HG03196 (cell line): ENCODE data around the gene FAM107B.
"Not testable (repeated sequence)": the region's sequence is repeated elsewhere in the genome, so short reads cannot be mapped to it uniquely, and the experiment has no call there.

ENCODE experiments used
- ATAC-seq: cut with Tn5 transposase; IDR thresholded peaks from one replicate; pipeline ENCODE4 v1.9.1; 2021; ENCODE audit not compliant: unreplicated experiment

The FAM107B gene

DNA sequence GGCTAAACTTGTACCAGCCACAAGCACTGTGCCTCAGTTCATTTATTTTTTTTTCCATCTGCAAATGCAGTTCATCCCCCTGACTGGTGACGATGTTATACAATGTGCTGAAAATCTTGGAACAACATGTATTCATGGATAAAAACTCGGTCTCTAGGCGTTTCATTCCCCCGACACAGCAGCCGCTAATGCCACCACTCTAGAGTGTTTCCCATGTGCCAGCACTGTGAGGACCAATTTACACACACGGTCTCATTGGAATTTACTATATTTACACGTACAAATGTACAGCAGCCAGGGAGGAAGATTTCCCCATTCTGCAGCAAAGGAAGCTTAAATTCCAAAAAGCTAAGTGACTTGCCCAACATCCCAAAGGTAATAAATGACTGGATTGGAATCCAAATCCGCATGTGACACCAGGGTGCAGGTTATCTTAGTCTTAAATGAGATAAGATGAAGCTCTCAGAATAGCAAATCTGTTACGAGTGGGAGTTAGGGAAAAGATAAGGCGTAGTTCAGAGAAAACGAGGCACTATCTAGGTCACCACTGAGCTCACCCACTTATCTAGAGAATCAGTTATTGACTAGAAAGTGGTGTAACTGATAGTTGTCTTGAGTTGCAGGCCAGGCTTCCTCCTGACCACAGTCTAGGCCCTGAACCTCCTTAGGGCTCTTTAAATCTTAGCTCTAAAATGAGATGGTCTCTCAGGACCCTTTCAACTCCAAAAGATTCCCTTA lies 36.7 kb downstream of the FAM107B start:
- ATAC-seq: no peak

DNA sequence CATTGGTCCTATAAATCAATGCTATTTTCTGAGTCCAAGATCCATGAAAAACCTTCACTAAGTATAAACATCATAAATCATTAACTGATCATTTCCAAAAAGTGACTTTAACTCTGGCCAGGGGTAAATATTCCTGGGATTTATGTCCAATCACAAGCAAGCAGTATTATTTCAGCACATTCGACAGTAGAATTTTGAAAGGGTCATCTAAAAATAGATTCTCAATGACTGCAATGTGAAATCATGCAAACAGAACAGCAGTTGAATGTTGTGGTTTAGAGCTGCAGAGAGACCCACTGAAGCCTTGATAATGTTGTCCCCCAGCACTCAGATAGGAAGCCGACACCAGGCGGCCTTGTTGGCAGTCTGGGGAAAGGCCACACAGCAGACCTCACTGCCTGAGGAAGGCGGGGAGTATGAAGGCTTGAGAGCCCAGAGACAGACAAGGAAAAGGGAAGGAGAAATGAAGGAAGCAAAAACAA lies 38.1 kb downstream of the FAM107B start:
- ATAC-seq: no peak

GRCh38 chr10:14736043-14736442 lies 38.7 kb downstream of the FAM107B start:
- no peak for ATAC-seq

DNA sequence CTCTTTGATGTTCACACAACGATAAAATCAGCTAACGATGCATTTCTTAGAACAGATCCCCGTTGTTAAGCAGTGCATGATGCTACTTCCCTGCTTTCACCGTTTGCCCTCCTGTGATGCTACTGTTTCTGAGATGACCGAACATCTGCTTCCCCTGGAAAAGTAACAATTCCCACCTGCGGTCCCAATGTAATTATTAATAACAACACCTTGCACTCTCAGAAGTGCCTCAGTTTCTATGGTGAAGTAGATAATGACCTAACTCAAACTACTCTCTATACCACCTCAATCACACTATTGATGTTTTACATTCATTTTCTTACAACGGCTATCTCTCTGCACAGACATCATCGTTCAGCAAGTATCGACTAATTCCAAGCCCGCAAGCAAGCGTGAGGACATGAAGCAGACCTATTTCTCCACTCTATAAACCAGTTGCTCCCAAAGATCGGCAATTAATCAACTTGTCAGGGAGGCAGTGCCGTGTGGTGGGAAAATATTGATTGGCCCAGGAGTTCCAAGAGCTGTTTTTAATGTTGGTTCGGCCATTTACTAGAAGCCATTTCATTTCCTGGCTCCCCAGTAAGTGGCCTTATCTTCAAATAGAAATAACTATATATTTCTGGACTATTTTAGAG lies 42.7 kb downstream of the FAM107B start:
- ATAC-seq: no peak

- no peak for ATAC-seq
These were observed 46.4 kb downstream of the FAM107B start for GRCh38 chr10:14728346-14728745.

GRCh38 chr10:14727924-14728323 lies 46.8 kb downstream of the FAM107B start:
- no peak for ATAC-seq

GRCh38 chr10:14727465-14727864 lies 47.2 kb downstream of the FAM107B start:
- no peak for ATAC-seq

DNA sequence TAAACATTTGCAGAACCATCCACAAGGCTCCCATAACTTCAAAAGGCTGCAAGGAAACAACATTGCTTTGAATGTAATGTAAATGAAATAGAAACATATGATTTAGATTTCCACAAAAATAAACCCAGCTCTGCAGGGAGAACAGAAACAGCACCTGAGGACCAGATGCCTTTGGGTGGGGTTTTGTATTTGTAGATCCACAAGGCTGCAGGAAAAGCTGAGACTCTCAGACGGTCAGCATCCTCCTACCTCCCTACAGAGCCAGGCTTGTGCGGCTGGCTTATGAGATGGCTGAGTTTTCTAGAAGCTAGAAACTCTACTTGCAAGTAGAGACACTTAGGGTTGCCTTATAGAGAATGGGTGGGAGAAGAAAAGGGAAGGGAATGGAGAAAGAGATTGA lies 49.8 kb downstream of the FAM107B start:
- ATAC-seq: no peak

DNA sequence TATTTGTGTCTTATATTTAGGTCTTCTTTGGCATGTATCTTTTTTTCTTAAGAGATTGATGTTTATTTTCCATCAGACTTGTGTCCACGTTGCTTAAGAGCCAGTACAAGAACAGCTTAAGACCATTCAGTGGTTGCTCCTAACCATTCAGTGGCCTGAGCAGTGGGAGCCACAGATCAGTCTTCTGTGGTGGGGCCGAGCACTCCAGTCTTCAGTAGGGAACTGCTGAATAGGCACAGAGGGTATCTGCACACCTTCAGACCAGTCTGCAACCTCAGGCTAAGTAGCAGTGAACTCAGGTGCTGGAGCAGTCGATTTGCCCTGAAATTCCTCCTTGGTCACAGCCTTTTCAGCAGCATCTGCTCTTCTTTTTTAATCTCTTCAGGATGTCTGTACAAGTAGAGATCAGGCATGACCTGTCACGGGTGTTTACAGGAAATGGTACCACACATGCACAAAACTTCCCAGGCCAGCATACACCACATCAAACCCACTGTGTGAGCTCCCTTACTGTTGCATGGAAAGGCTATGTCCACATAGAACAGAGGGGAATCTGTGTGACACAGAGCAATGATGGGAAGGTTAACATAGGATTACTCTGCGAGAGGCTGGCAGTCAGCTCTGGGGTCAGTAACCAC lies 51.5 kb downstream of the FAM107B start:
- ATAC-seq: no peak

DNA sequence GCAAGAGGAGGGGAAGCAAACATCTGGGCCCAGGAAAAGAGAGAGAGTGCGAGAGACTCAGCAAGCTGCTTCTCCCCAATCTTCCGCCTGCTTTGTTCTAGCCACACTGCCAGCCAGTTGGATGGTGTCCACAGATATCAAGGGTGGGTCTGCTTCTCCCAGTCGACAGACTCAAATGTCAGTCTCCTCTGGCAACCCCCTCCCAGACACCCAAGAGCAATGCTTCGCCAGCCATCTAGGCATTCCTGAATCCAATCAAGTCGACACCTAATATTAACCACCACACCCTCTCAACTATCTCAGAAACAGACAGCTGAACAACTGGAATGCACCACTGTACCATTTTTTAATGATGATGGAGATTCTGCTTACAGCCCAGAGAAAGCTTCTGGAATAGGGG lies 57.1 kb downstream of the FAM107B start:
- ATAC-seq: no peak

GRCh38 chr10:14712991-14713424 lies 61.7 kb downstream of the FAM107B start:
- ATAC-seq: no peak

DNA sequence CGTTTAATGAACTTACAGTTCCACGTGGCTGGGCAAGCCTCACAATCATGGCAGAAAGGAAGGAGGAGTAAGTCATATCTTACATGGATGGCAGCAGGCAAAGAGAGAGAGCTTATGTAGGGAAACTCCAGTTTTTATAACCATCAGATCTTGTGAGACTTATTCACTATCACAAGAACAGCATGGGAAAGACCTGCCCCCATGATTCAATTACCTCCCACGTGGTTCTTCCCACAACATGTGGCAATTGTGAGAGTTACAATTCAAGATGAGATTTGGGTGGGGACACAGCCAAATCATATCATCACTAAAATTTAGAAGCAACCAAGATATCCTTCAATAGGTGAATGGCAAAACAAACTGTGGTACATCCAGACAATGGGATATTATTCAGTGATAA lies 65.4 kb downstream of the FAM107B start:
- not testable (repeated sequence) for ATAC-seq

GRCh38 chr10:14707481-14707880 lies 67.2 kb downstream of the FAM107B start:
- ATAC-seq: no peak

DNA sequence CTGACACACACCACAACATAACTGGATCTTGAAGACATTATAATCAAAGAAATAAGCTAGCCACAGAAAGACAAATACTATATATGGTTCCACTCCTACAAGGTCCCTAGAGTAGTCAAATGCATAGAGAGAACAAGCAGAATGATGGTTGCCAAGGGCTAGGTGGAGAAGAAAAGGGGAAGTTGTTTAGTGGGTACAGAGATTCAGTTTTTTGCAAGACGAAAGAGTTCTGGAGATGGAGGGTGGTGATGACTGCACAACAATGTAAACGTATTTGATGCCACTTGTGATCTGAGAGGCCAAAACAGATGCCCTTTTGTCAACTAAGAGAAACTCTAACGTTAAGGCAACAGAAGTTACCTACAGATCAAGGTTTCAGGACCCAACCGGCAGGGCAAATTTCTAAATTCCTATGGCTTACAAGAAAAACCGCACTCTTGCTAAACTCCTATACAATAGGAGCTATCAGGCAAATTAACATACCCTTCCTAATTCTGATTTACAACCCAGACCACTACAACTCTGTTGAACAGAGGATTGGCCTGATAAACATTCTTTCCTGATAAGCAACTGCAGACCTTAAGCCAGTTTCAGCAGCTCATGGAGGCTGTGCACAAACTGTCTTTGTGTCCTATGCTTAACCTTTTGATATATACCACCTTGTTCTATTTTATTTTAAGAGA lies 69.0 kb downstream of the FAM107B start:
- ATAC-seq: no peak

DNA sequence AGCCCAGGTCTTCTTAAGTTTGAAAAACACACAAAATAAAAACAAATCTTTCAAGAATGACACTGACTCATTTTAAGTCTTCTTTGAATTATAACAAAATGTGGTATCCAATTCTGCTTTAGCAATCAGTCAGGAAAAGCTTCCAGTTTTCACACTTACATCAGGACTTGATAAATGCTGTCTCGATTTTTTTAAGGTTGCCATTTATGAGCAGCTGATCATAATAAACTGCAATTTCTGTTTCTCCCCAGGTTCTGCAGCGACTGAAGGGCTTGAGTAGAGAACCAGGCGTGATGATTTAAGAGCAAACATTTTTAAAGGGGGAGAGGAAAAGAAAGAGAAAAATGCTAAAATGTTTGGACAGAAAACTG lies 71.1 kb downstream of the FAM107B start:
- no peak for ATAC-seq

DNA sequence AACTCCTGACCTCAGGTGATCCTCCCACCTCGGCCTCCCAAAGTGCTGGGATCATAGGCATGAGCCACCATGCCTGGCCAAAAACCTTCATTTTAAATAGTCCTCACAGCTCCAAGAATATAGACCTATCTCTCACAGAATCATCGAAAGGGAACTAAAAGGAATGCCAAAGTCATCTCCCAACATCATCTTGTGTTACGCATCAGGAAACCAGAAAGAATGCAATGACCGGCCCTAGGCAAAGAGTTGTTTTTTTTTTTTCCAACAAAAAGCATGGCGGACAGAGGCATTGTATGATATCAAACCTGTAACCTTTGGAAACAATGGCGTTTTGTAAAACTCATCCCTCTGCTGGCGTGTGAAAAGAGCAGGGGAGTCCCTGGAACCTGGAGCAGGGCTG lies 73.2 kb downstream of the FAM107B start:
- ATAC-seq: no peak

DNA sequence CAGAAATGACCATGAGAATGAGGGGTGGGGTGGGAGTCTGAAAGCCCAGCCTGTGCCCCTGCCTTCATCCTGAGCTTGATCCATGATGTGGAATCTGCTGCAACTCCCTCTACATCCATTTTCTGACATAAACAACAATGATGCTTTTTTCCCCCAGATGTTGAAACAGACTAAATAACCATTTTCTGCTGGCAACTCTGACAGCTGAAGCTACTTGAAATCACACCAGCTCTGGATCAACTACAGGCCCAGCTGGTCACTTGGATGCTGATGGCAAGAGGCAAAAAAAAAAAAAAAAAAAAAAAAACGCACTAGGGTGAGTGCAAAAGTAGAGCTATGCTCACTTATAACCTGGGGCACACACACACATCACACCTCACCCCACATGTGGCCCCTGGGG lies 74.2 kb downstream of the FAM107B start:
- no peak for ATAC-seq

DNA sequence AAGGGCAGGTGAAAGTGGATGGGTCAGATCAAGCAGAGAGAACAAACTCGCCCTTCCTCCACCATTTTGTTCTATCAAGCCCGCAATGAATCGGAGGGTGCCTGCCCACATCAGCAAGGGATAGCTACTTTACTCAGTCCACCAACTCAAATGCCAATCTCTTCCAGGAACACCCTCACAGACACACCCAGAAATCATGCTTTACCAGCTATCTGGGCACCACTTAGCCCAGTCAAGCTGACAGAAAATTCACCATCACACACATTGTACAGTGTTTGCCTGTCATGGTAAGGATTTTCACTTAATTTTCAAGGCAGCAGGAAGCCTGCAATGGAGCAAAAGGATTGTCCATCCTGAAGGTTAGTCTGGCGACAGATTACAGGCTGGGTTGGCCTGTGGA lies 75.2 kb downstream of the FAM107B start:
- no peak for ATAC-seq

- no peak for ATAC-seq
These were observed 75.9 kb downstream of the FAM107B start for GRCh38 chr10:14698829-14699170.

- ATAC-seq: no peak
These were observed 76.4 kb downstream of the FAM107B start for GRCh38 chr10:14698111-14698828.

- no peak for ATAC-seq
These were observed 77.4 kb downstream of the FAM107B start for GRCh38 chr10:14697281-14697680.
